Activated CD4-positive, alpha-beta T cell treated with anti-CD3 and anti-CD28 coated beads for 24 hours (primary cell): ENCODE results near the gene MRTFA.
"Not testable (repeated sequence)": the region's sequence is repeated elsewhere in the genome, so short reads cannot be mapped to it uniquely, and the experiment has no call there.

Experiments used
- DNase-seq, 2 donors: peaks; one replicate each; pipeline ENCODE4 v3.0.0-alpha.2; 2020; ENCODE audit warnings: low read depth in 2 of 2

Gene MRTFA

DNA sequence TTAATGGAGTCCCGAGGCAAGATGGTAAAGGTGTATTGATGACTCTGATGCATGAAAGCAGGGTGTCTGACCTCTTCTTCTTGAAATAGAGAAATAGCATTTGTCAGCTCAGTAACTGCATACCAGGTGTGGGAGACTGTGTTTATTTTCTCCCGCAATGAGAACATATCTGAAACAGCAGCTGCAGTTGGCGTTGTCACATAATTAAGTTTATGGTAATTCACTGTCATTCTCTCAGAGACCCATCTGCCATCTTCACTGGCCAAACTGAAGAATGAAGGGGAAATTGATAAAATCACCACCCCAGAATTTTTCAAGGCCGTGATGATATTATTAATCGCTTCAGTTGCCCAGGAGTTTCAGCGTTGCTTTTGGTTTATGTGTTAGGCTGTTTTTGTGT lies 22.6 kb upstream of the MRTFA start:
- no peak for DNase-seq

DNA sequence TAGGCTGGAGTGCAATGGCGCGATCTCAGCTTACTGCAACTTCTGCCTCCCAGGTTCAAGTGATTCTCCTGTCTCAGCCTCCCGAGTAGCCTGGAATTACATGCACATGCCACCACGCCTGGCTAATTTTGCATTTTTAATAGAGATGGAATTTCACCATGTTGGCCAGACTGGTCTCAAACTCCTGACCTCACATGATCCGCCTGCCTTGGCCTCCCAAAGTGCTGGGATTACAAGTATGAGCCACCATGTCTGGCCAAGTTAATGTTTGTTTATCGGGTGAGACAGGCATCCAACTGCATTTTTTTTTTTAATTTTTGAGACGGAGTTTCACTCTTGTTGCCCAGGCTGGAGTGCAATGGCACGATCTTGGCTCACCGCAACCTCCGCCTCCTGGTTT lies 20.1 kb upstream of the MRTFA start:
- DNase-seq, result not testable (repeated sequence)

DNA sequence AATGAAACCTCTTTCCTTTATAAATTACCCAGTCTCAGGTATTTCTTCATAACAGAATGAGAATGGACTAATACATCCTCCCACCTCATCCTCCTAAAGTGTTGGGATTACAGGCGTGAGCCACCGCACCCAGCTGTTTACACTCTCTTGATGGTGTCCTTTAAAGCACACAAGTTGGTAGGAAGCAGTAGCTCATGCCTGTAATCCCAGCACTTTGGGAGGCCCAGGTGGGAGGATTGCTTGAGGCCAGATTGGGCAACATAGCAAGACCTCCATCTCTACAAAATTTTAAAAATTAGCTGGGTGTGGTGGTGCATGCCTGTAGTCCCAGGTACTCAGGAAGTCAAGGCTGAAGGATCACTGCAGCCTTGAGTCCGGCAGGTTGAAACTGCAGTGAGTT lies 19.4 kb upstream of the MRTFA start:
- DNase-seq, result not testable (repeated sequence)

DNA sequence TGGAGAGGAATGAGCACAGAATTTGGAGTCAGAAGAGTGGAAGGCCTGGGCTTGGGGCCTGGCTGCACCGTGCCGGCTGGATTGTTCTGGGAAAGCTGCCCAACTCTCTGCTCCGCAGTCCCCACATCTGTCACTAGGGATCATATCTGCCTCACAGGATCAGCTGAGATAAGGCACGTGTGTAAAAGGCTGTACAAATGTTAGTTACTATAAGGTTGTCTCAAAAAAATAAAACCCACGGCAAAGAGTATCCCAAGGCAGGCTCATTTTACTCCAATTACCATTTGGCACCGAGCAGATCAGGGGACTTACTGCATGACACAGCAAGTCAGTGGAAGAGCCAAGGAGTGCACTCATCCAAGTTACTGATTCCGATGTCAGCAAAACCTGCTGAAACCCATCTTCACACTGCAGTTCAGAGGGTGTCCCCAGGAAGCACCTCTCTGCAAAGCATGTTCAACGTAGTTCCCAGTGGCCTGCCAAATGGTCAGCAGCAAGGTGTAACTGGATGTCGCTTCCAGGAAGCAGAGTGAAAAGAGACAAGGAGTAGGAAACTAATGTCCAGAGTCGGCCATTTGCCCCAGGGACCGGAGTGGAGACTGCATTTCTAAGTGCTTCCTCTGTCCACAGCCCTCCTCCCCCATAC lies 18.1 kb upstream of the MRTFA start:
- DNase-seq, result no peak

DNA sequence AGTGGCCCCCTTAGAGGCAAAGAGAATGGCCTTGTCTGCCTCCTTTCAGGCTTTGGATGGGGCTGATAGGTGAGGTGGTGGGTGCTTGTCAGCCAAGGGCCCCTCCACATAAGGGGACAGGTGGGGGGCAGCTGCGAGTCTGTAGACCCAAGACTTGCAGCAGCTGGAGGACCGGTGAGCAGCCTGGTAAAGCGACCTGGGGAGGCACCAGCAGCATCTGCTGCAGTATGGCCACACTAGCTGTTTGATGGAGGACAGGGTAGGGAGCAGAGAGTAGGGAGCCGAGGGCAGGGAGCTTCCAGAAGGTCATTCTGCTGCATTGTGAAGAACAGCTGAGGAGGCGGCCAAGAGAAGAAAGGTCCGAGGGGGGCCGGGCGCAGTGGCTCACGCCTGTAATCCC lies 16.8 kb upstream of the MRTFA start:
- no peak for DNase-seq

DNA sequence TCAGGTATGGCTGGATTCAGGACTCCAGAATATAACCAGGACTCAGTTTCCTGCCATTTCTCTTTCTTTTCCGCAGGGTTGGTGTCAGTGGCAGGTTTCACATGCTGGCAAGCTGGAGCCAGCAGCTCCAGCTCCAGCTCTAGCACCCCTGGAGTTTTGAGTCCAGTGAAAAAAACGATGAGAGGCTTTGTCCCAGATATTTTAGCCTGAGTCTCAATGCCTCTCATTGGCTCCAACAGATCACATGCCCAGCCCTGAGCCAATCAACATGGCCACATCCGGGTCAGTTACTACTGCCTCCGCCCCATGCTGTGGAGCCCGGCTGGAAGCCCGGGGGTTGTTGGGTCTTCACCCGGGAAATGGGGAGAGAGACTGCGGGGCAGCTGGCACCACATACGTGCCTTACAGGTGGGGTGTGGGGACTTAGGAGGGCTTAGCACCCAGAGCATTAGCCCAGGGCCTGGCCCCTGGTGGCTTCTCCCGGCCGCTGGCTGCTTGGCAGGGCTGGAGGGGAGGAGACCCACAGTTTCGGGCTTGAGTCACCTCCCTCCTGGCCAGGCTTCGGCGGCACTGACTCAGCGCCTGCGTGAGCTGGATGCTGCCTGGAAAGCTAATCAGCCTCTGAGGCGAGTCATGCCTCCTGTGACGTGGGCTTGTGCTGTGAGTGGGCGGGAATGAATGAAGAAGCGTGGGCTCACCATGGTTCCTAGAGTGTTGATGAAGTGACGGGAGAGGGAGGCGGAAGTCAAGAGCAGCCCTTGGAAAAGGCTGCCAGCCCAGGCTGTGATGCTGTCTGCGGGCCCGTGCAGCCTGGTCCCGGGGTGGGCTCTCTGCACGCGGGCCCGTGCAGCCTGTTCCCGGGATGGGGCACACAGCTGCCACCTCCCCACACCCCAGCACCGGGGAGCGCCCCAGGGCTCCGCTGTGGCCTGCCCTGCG lies 15.3 kb upstream of the MRTFA start:
- peak; percentile 69 to 85 for DNase-seq

DNA sequence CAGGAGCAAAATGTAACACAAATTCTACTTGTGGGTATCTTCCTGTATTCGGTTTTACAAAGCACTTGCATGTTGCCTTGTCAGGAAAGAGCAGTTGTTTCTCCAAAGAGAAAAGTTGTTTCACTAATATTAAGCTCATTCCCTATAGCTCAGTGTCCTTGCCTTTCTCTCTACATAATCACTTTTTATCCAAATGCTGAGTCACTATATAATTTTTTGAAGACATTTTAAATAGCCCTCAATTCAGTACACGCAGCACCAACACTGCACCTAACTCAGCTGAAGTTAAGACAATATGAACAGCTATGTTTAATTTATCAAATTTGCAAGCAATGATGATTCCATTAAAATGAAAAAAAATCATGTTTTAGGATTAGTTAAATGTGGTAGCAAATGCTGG lies 14.5 kb upstream of the MRTFA start:
- no peak for DNase-seq

DNA sequence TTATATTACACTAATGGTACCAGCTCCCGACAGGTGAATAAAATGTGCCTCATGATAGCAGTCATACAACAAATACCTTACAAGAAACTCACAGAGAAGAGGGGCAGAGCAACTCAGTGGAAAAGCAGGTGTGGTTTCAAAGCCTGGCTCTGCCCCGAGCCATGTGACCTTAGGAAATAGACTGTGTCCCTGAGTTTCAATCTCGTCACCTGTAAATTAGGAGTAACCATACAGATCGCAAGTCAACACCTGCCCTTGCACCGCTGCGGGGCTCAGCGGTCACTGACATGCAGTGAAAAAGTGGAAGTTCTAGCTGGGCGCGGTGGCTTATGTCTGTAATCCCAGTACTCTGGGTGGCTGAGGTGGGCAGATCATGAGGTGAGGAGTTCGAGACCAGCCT lies 11.9 kb upstream of the MRTFA start:
- no peak for DNase-seq

DNA sequence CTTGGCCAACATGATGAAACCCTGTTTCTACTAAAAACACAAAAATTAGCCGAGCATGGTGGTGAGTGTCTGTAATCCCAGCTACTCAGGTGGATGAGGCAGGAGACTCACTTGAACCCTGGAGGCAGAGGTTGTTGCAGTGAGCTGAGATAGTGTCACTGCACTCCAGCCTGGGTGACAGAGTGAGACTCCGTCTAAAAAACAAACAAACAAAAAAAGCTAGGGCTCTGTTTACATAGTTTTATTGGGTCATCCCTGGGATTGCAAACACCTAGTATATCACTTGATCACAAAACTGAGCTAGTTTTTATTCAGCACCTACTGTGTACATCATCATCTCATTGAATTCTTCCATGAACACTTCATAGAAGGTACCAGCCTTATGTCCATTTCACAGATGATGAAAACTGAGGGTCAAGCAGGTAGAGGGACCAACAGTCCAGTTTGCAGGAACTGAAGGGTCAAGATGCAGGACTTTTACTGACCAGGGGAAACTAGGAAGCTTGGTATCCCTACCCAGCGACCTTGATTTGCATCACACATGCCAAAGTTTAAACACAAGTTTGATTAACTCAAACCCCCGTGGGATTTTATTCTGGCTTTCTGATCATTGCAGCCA lies 9.2 kb upstream of the MRTFA start:
- DNase-seq, result no peak

DNA sequence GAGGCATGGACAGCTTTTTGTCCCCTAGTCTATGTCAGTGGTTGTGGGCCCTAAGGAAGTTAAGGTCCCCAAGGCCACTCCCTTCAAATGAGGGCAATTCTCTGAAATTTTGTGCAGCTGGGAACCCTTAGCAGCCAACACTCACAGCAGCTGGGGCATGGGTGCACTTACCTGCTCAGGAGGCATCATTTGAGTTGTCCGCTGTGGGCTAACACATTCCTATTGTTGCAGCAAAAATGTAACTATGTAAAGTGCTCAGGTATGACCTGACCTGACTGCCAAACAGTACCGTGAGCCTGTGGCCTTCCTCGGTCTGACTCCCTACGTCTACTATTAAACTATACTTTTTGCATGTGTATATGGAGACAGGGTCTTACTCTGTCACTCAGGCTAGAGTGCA lies 5.8 kb upstream of the MRTFA start:
- DNase-seq, result no peak

DNA sequence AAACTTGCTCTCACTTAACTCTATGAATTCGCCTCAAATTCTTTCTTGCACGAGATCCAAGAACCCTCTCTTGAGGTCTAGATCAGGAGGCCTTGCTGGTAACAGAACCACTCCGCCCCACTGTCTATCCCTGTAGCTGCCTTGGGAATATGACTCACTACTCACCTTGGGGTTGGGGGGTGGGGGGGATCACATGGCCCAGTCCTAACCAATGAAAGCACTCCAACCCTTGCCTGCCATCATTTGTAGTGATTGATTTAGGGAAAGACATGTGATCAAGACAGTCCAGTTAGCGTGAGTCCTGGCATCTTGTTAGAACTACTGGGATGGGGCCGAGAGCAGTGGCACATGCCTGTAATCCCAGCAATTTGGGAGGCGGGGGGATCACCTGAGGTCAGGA lies 4.8 kb upstream of the MRTFA start:
- no peak for DNase-seq

DNA sequence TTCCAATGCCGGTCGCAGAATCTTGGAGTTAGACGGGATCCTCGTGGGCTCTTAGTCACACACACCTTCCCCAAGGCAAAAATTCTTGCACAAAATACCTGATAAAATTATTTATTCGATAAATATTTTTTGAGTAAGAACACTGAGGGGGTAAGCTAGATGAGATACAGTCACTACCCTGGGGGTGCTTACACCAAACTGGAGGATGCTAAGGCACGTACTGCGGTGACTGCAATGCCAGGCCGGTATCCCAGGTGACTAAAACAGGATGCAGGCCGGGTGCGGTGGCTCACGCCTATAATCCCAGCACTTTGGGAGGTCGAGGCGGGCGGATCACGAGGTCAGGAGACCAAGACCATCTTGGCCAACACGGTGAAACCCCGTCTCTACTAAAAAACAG lies 1.7 kb upstream of the MRTFA start:
- DNase-seq, result no peak

DNA sequence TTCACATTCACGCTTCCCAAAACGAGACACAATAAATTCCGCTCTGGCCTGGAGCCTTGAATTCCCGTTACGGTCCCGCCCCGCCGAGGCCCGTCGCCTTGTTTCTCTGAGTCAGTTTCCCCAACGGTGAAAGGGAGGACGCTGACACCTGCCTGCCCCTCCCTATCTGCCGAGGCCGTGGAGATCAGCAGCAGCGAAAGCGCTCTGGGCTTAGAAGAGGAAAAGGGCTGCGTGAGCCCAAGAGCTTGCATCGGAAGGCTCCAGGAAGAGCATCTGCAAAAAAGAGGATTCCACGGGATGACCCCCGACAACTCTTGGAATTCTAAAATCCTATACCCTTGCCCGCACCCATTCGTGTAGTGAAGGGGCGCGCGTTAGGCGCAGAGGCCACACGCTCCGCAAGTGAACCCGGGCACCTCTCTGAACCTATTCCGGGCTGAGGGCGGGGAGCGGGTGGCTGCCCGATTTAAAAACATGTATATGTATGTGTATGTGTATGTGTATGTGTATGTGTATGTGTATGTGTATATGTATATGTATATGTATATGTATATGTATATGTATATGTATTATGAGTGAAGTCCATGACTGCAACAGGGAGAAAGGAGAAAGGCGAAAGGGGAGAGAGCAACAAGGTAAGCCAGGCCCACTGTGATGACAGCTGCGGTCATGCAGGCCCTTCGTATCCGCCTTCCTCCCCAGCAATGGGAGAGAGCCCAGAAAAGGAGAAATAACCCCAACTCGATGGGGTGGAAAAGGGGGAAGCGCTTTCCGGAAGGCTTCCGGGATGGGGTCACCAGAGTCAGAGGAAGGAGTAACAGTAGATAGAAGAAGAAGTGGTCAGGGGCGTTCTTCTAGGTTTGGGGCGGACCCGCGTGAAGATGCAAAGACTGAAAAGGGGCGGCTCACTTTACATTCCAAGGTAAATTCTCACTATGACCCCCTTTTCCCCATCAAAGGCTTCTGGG lies 948 bp upstream of the MRTFA start:
- peak; percentile 36 to 66 for DNase-seq

DNA sequence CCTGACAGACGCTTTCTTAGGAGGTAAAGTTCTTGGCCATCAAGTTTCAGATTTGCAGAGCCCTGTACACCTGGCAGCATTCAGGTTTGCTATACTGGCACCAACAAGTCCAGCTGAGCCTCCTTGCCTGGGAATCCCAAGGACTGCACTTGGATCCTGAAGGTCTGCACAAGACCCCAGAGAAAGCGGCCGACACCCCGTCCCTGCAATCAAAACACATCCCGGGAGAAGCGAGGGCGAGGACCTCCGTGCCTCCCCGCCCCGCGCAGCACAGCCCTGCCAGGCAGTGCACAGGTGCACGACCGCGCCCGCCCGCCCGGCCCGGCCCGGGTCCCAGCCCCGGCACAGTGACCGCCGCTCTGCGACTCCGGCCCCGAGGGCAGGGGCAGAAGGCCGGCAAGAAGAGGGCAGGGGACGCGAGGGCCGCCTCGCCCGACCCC lies 559 bp downstream of the MRTFA start:
- DNase-seq, result no peak

DNA sequence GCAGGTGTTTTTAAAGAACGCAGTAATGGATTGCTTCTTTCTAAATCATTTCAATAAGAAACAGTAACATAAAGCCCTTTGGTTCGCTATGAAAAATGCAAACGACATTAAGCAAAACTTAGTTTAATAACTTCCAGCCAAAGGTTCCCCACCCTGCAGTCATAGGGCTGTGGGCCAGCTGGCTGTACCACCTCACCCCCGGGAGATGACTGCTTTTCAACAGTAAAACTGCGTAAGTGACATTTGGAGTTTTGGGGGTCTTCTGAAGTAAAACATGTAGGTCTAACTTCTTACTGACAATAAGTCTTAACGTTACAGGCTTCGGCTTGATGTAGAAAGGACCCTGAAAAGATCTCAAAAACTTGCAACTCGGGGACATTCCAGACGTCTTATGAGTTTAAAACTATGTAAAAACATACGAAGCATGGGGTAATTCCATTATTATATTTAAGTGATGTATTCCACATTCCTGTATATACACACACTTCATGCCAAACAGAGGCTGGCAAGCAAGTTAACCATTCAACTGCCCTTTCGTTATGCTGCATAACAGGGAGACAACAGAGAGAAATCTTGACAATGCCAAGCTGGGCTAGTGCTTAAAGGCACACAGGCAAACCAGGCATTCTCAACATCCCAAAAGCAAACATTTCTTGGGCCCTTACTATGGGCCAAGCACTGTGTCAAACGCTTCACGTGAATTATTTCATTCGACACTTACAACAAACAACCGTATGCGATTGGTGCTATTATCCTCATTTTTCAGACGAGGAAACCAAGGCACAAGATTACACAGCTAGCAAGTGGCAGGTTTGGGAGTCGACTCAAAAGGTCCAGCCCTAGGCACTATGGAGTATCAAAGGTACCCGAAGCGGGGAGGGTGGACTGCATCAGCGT lies 1.2 kb downstream of the MRTFA start:
- DNase-seq, result no peak

DNA sequence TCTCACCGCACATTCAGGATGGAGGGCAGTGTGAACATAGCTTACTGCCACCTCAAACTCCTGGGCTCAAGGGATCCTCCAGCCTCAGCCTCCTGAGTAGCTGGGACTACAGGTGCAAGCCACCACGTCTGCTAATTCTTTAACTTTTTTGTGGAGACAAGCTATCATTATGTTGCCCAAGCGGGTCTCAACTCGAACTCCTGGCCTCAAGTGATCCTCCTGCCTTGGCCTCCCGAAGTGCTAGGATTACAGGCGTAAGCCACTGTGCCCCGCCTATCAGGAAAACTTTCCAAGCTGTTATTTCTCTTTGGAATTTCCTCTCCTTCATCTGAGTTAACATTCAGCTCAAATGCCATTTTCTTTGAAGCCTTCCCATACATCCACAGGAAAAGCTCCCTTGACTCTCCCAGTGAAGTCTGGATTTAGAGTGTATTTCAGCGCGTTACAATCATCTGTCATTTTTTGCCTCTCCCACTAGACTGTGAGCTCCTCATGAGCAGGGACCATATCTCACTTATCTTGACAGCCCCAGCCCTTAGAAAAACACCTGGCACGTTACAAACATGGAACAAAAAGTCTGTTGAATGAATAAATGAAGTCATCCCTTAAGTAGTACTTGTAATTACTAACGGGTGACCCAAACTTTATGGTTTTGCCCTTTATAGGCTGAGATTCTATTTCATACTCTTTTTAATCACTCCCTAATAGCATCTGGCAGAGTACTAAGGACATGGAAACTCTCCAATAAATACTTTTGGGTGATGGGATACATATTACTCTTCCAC lies 2.2 kb downstream of the MRTFA start:
- no peak for DNase-seq

DNA sequence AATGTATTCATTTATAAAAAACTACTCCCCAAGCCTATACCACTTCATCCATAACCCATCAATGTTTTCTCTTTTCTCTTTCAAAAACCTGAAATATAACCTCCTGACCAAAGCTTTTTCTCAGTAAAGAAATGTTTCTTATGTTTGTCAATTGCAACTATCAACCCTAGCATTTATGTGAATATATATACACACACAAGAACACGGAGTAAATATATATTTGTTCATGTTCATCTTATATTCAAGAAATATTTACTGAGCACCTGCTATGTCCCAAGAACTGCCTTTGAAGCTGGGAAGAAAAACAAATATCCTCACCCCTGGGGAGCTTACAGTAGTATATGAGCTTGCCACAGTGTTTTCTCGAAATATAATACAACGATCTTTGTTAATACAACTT lies 3.5 kb downstream of the MRTFA start:
- no peak for DNase-seq

DNA sequence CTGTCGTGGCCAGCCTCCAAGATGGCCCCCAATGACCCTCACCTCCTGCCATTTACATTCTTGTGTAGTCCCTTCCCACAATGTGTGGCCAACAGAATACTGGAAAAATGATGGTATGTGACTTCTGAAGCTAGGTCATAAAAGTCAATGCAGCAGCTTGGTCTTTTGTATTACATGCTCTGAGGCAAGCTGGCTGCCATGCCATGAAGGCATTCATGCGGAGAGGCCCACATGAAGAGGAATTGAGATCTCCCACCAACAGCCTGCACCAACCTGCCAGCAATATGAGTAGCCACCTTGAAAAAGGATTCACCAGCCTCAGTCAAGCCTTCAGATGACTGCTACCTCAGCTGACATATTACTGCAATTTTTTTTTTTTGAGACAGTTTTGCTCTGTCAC lies 4.6 kb downstream of the MRTFA start:
- no peak for DNase-seq

DNA sequence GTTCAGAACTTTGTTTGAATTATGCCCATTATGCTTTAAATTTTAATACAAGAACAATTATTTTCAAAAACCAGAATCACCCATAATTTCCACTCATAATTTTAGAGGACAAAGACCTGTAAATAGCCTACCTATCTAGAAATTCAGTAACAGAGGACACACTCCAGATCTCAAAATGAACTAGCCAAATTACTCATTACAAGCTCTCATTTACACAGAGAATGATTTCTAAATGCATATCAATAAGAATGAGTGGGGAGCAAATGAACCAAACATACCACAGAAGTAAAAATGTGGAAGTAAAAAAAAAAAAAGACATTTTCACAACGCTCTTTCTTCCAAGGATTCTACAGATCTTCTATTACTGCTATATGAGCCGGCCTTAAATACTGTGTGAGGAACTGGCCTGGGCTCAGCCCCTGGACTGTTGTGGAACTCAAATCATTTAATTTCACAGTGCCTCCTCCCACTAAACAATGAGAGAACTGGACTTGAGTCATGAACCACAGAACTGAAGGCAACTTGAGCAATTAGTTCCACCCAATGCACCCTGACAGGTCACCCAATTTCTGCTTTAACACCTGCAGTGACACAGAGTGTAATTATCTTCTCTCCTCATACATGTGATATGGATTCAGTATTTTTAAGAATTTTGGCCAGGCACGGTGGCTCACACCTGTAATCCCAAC lies 8.0 kb downstream of the MRTFA start:
- DNase-seq, result no peak
